Superior temporal gyrus (tissue), 1 donor: ENCODE data around the gene CDRT4.

Experiments
- DNase-seq: peaks from one replicate; pipeline ENCODE4 v3.0.0-alpha.2; 2016; ENCODE audit errors: extremely low spot score

The CDRT4 gene

GRCh38 chr17:15393414-15393813, 74.0 kb downstream of the CDRT4 start:
- no peak for DNase-seq

- no peak for DNase-seq
These were observed 75.1 kb downstream of the CDRT4 start for GRCh38 chr17:15392326-15392741.

- no peak for DNase-seq
These were observed 78.9 kb downstream of the CDRT4 start for GRCh38 chr17:15388356-15389041.

GRCh38 chr17:15386083-15386482, 81.3 kb downstream of the CDRT4 start:
- no peak for DNase-seq
